Endothelial cell of umbilical vein (primary cell): ENCODE results near the gene RYR1. TPM values are rescaled to one million over a fixed set of nuclear protein-coding genes. Genes with fewer than 3 reads are reported as not detected.

Experiments
- BruUV-seq: library from RNA; stranded (reverse); fragments of 400-500 nt; replicated peaks from 2 replicates; lab custom pipeline; 2021; lab: Mats Ljungman, UMichigan
- CTCF ChIA-PET: fragments of 300-600, 350-600 bp; sonication (Branson Sonifier 250); formaldehyde crosslinking; loops from one replicate; lab custom pipeline; 2021; ENCODE audit warnings: antibody characterized with exemption, inconsistent platforms; lab: Charles Lee
- POLR2A ChIA-PET: fragments of 300-600, 350-600 bp; sonication (Branson Sonifier 250); formaldehyde crosslinking; loops from one replicate; lab custom pipeline; 2021; ENCODE audit warnings: antibody characterized with exemption, inconsistent platforms; lab: Charles Lee
- DNase-seq: peaks from one replicate; pipeline ENCODE4 v3.0.0-alpha.2; 2011; ENCODE audit warnings: low read depth, low spot score
- FAIRE-seq: peaks from 2 replicates; lab custom pipeline; 2011; peaks lifted over from hg19 to GRCh38; lab: Jason Lieb, UNC
- H2AFZ ChIP-seq: 2 replicates; pipeline ENCODE4 v1.6.0; 2012; ENCODE audit warnings: low read depth, low read length, control low read depth, inconsistent platforms
- H3K27ac ChIP-seq: 2 replicates; pipeline ENCODE4 v1.5.1; 2011; ENCODE audit warnings: low read depth, mild to moderate bottlenecking, control low read depth, low read length, moderate library complexity; ENCODE audit not compliant: insufficient read depth
- H3K27me3 ChIP-seq, 2 experiments: 2 replicates each; pipeline versions ENCODE4 v1.6.0 to v1.6.1; 2011; ENCODE audit warnings: low read length in 2 of 2, mixed read lengths in 1 of 2; ENCODE audit not compliant: control insufficient read depth in 2 of 2, insufficient read depth in 2 of 2
- H3K36me3 ChIP-seq, 2 experiments: 2 replicates in 1 of 2; 3 replicates in 1 of 2; pipeline ENCODE4 v1.5.1; 2011; ENCODE audit warnings: low read length in 2 of 2, mild to moderate bottlenecking in 1 of 2, moderate library complexity in 1 of 2; ENCODE audit not compliant: control insufficient read depth in 2 of 2, insufficient read depth in 2 of 2; ENCODE audit errors: extremely low read depth in 1 of 2
- H3K4me1 ChIP-seq: 3 replicates; pipeline ENCODE4 v1.5.1; 2011; ENCODE audit warnings: mild to moderate bottlenecking, low read length; ENCODE audit not compliant: control insufficient read depth, insufficient read depth; ENCODE audit errors: extremely low read depth
- H3K4me2 ChIP-seq: 2 replicates; pipeline ENCODE4 v1.6.1; 2011; ENCODE audit warnings: low read length, control low read depth, mixed read lengths; ENCODE audit not compliant: insufficient read depth
- H3K4me3 ChIP-seq, 3 experiments: fragments of 200-600 bp in 1 of 3; sonication (generic), shearing (Covaris generic) in 1 of 3; replicated peaks in 1 of 3; 2 replicates each; pipeline ENCODE4 v1.5.1; 2011 to 2016; ENCODE audit warnings: control low read depth in 3 of 3, low read length in 3 of 3, mild to moderate bottlenecking in 2 of 3, inconsistent platforms in 1 of 3, low read depth in 1 of 3, moderate library complexity in 1 of 3; ENCODE audit not compliant: insufficient read depth in 1 of 3
- H3K79me2 ChIP-seq: 2 replicates; pipeline ENCODE4 v1.6.0; 2012; ENCODE audit warnings: low read length, inconsistent platforms; ENCODE audit not compliant: control insufficient read depth, insufficient read depth
- H3K9ac ChIP-seq: replicated peaks from 2 replicates; pipeline ENCODE3; 2011; ENCODE audit warnings: low read length, control low read depth; ENCODE audit not compliant: insufficient read depth; ENCODE audit errors: extremely low read depth
- H3K9me1 ChIP-seq: replicated peaks from 3 replicates; pipeline ENCODE4 v1.6.0; 2011; ENCODE audit warnings: mild to moderate bottlenecking, low read length; ENCODE audit not compliant: control insufficient read depth, insufficient read depth; ENCODE audit errors: extremely low read depth
- H3K9me3 ChIP-seq: replicated peaks from 2 replicates; pipeline ENCODE4 v1.5.1; 2012; ENCODE audit warnings: low read length, inconsistent platforms; ENCODE audit not compliant: control insufficient read depth, insufficient read depth
- H4K20me1 ChIP-seq: replicated peaks from 2 replicates; pipeline ENCODE3; 2011; ENCODE audit warnings: mild to moderate bottlenecking, low read length; ENCODE audit not compliant: control insufficient read depth, insufficient read depth; ENCODE audit errors: extremely low read depth
- EZH2 ChIP-seq: IDR thresholded peaks from 2 replicates; pipeline ENCODE4 v1.6.1; 2012; ENCODE audit warnings: borderline replicate concordance, low read depth, mild to moderate bottlenecking, moderate library complexity, low read length, inconsistent platforms; ENCODE audit not compliant: severe bottlenecking
- FOS ChIP-seq: IDR thresholded peaks from 2 replicates; pipeline ENCODE4 v1.6.1; 2011; ENCODE audit warnings: mild to moderate bottlenecking, low read length, moderate library complexity, borderline replicate concordance; ENCODE audit not compliant: insufficient read depth
- GATA2 ChIP-seq: IDR thresholded peaks from 2 replicates; pipeline ENCODE4 v1.7.0; 2011; ENCODE audit warnings: low read depth, mild to moderate bottlenecking, moderate library complexity, mixed read lengths, low read length; ENCODE audit not compliant: insufficient read length, insufficient read depth
- JUN ChIP-seq: IDR thresholded peaks from 2 replicates; pipeline ENCODE4 v1.6.1; 2011; ENCODE audit warnings: borderline replicate concordance, low read depth; ENCODE audit not compliant: insufficient read length, insufficient read depth
- MYC ChIP-seq: IDR thresholded peaks from one replicate; pipeline ENCODE4 v1.6.1; 2011; ENCODE audit warnings: mild to moderate bottlenecking, low read depth, low read length
- POLR2A ChIP-seq: IDR thresholded peaks from 2 replicates; pipeline ENCODE4 v1.6.1; 2012; ENCODE audit warnings: low read depth, mild to moderate bottlenecking, control low read depth, low read length
- POLR2AphosphoS5 ChIP-seq: IDR thresholded peaks from 2 replicates; pipeline ENCODE4 v1.6.1; 2012; ENCODE audit warnings: low read depth, mild to moderate bottlenecking, control low read depth, low read length, moderate library complexity; ENCODE audit not compliant: insufficient read depth
- dilution Hi-C: fragments of 300-500 bp; cut with MboI; formaldehyde crosslinking; loops from one replicate; pipeline ENCODE4 v1.15.0; 2019; ENCODE audit warnings: low sequenced_read_pairs; ENCODE audit not compliant: extremely low pct_ligation_motif_present
- intact Hi-C: fragments of 100-400 bp; cut with micrococcal nuclease; formaldehyde crosslinking; loops from one replicate; pipeline ENCODE4 v1.10.0; 2022
- polyA plus RNA-seq, 4 experiments: library from polyadenylated mRNA; depleted of rRNA in 3 of 4; stranded (reverse) in 3 of 4; unstranded in 1 of 4; fragments of >200 nt; gene quantifications; 2 replicates each; pipeline versions ENCODE4 v1.2.1 to v1.2.3, GENCODE V29; 2011 to 2012; ENCODE audit warnings: missing spikeins in 1 of 4
- total RNA-seq: library from RNA; stranded (reverse); gene quantifications from 2 replicates; pipeline ENCODE4 v1.2.3, GENCODE V29; 2021
- TF ChIP-seq, protein P1 (sequence below), 2 donors: IDR thresholded peaks; 1 replicate in 1 of 2; 2 replicates in 1 of 2; pipeline ENCODE4 v1.5.1; 2011; ENCODE audit warnings: low read length in 2 of 2, mild to moderate bottlenecking in 2 of 2, moderate library complexity in 2 of 2, control low read depth in 1 of 2, inconsistent platforms in 1 of 2, low read depth in 1 of 2; ENCODE audit not compliant: insufficient read depth in 1 of 2; ENCODE audit errors: extremely low read depth in 1 of 2
- TF ChIP-seq, protein P2 (sequence below): IDR thresholded peaks from 2 replicates; pipeline ENCODE4 v1.6.1; 2011; ENCODE audit not compliant: insufficient read depth, insufficient read length

Gene RYR1
- total and polyA plus RNA-seq, 2 donors (not counting 3 experiments of a cell fraction or from before 2014, with no cell fraction given), result under 0.01 to 0.02 TPM

DNA sequence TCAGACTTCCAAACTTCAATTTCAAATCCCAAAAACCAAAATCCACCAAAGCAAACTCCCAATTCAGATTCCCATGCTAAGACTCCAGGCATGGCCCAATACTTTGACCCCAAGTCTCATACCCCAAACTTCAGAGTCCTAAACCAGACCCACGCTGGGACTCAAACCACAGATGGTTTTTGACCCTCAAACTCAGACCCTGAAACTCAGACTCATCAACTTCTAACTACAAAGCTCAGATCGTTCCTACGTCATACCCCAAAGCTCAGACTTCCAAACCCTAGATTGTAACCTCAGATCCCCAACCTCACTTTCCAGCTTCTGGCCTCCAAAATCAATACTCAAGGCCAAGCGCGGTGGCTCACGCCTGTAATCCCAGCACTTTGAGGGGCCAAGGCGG lies 11.9 kb downstream of the RYR1 start:
- H3K9me3 ChIP-seq, result no peaks in the 10 kb centered on the region
- BruUV-seq, result no TSS peak
- POLR2A ChIA-PET, result no interaction called here

More for the DNA sequence above, 11.9 kb downstream of the RYR1 start:
- Histone ChIP-seq H3K27ac (no peak overlapping the region), H4K20me1 (no peaks in the 10 kb centered on the region), H2AFZ (no peak overlapping the region), H3K27me3 (no peaks in the 10 kb centered on the region), H3K4me3 (no peak overlapping the region), H3K36me3 (no peaks in the 10 kb centered on the region), H3K9ac (no peak overlapping the region), H3K4me2 (no peak overlapping the region), H3K9me1 (no peaks in the 10 kb centered on the region), H3K4me1 (no peaks in the 10 kb centered on the region), H3K79me2 (no peaks in the 10 kb centered on the region)
- intact Hi-C loops, result no loop called here
- dilution Hi-C loops, result no loop called here
- CTCF ChIA-PET, result no interaction called here
- FAIRE-seq (no peak), DNase-seq (no peak)
- TF ChIP-seq POLR2AphosphoS5 (no peak), FOS (no peak), GATA2 (no peak), POLR2A (no peak), MYC (no peak), JUN (no peak), EZH2 (no peak)
- TF ChIP-seq, protein P1, sequence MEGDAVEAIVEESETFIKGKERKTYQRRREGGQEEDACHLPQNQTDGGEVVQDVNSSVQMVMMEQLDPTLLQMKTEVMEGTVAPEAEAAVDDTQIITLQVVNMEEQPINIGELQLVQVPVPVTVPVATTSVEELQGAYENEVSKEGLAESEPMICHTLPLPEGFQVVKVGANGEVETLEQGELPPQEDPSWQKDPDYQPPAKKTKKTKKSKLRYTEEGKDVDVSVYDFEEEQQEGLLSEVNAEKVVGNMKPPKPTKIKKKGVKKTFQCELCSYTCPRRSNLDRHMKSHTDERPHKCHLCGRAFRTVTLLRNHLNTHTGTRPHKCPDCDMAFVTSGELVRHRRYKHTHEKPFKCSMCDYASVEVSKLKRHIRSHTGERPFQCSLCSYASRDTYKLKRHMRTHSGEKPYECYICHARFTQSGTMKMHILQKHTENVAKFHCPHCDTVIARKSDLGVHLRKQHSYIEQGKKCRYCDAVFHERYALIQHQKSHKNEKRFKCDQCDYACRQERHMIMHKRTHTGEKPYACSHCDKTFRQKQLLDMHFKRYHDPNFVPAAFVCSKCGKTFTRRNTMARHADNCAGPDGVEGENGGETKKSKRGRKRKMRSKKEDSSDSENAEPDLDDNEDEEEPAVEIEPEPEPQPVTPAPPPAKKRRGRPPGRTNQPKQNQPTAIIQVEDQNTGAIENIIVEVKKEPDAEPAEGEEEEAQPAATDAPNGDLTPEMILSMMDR (IDR thresholded peaks at IDR 0.05; ENCODE audit: extremely low read depth in 1 of 2, insufficient read depth in 1 of 2, low read depth in 1 of 2, low read length in 2 of 2), result no peak
- TF ChIP-seq, protein P2, sequence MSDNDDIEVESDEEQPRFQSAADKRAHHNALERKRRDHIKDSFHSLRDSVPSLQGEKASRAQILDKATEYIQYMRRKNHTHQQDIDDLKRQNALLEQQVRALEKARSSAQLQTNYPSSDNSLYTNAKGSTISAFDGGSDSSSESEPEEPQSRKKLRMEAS, result no peak
